SK-MEL-5 (cell line): Measurements from ENCODE around the gene ADGRF5. TPM values are rescaled to one million over a fixed set of nuclear protein-coding genes. Genes with fewer than 3 reads are reported as not detected.

Experiments
- total RNA-seq: library from RNA; depleted of rRNA; stranded (reverse); fragments of >200 nt; shearing (Covaris generic); gene quantifications from 2 replicates; pipeline ENCODE4 v1.2.3, GENCODE V29; 2014; rRNA removed

ADGRF5 gene
- total RNA-seq, 1 experiment from 2014 or later: 0.16 TPM

Other genes with a start within 250 kb of the ADGRF5 start
- gene TDRD6, start 234.1 kb downstream of the ADGRF5 start, total RNA-seq: 0.05 TPM in 1 of 2 replicates, not detected in the other
- 0.19 and 0.53 TPM in 2 replicates for gene PLA2G7, start 186.6 kb downstream of the ADGRF5 start, total RNA-seq
- not detected in 2 replicates for gene ANKRD66, start 175.0 kb downstream of the ADGRF5 start, total RNA-seq
- not detected in 2 replicates for gene MEP1A, start 128.5 kb downstream of the ADGRF5 start, total RNA-seq
- not detected in 2 replicates for gene ADGRF1, start 120.4 kb upstream of the ADGRF5 start, total RNA-seq